Glutamatergic neuron (in vitro differentiated cells): Measurements from ENCODE around the gene CDC23. TPM values are rescaled to one million over a fixed set of nuclear protein-coding genes. Genes with fewer than 3 reads are reported as not detected.

ENCODE experiments used
- DNase-seq: peaks from one replicate; pipeline ENCODE4 v3.0.0; 2022
- H3K27ac Mint-ChIP-seq: one replicate; pipeline ENCODE4 v1.8.0; 2020; ENCODE audit warnings: mild to moderate bottlenecking, mixed read lengths, inconsistent platforms; ENCODE audit not compliant: unreplicated experiment
- H3K27me3 Mint-ChIP-seq: one replicate; pipeline ENCODE4 v1.8.0; 2020; ENCODE audit warnings: mild to moderate bottlenecking, moderate library complexity, mixed read lengths, inconsistent platforms; ENCODE audit not compliant: unreplicated experiment
- H3K36me3 Mint-ChIP-seq: one replicate; pipeline ENCODE4 v1.8.0; 2020; ENCODE audit warnings: mild to moderate bottlenecking, mixed read lengths, inconsistent platforms; ENCODE audit not compliant: unreplicated experiment
- H3K4me1 Mint-ChIP-seq: one replicate; pipeline ENCODE4 v1.8.0; 2020; ENCODE audit warnings: mild to moderate bottlenecking, low read depth, mixed read lengths, inconsistent platforms; ENCODE audit not compliant: unreplicated experiment
- H3K4me3 Mint-ChIP-seq: one replicate; pipeline ENCODE4 v1.8.0; 2020; ENCODE audit warnings: mild to moderate bottlenecking, mixed read lengths, inconsistent platforms; ENCODE audit not compliant: unreplicated experiment
- H3K9me3 Mint-ChIP-seq: one replicate; pipeline ENCODE4 v1.8.0; 2020; ENCODE audit warnings: mild to moderate bottlenecking, moderate library complexity, mixed read lengths, inconsistent platforms; ENCODE audit not compliant: unreplicated experiment
- CTCF ChIP-seq: fragments of 200-600 bp; sonication (generic); IDR thresholded peaks from one replicate; pipeline ENCODE4 v1.5.0; 2021; ENCODE audit not compliant: partially characterized antibody, unreplicated experiment
- total RNA-seq: library from RNA; stranded (reverse); fragmentation: NEBNext Ultra II Directional; extraction: Animal tissue kit (Norgen Biotek cat#: 25700); gene quantifications from one replicate; pipeline ENCODE4 v1.2.1, GENCODE V29; 2021; ENCODE audit not compliant: unreplicated experiment

The CDC23 gene
- total RNA-seq, 1 donor from 2014 or later = 28.9 TPM

GRCh38 chr5:138188626-138189025 is 24.5 kb downstream of the CDC23 start:
- no peak for TF ChIP-seq CTCF
- Mint-ChIP-seq H3K27me3 (no peaks in the 10 kb centered on the region), H3K36me3 (no peaks in the 10 kb centered on the region), H3K4me3 (no peak overlapping the region), H3K9me3 (no peaks in the 10 kb centered on the region), H3K27ac (peak overlapping the region; percentile 65), H3K4me1 (peaks cover 2% of the 10 kb centered on the region)
- no peak for DNase-seq

GRCh38 chr5:138186002-138186447 is 27.1 kb downstream of the CDC23 start:
- Mint-ChIP-seq H3K4me3 (no peak overlapping the region), H3K4me1 (peaks cover 2% of the 10 kb centered on the region), H3K27me3 (no peaks in the 10 kb centered on the region), H3K27ac (no peak overlapping the region), H3K9me3 (no peaks in the 10 kb centered on the region), H3K36me3 (no peaks in the 10 kb centered on the region)
- DNase-seq = no peak
- TF ChIP-seq CTCF = no peak

DNA sequence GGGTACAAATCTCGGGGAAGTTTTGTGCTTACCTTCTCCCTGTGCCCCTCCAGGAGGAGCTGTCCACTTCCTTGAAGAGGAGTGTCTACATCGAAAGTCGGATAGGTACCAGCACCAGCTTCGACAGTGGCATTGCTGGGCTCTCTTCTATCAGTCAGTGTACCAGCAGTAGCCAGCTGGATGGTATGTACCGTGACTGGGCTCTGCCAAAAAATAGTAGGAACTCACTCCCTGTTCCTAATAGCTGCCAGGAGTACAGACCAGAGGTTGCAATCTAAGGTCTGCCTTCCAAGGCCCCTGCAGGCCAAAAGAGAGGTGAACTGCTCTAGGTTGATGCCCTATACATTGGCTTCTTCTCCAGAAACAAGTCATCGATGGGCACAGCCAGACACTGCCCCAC is 30.3 kb downstream of the CDC23 start:
- TF ChIP-seq CTCF = no peak
- Mint-ChIP-seq H3K4me3 (no peak overlapping the region), H3K9me3 (no peaks in the 10 kb centered on the region), H3K36me3 (no peaks in the 10 kb centered on the region), H3K27me3 (no peaks in the 10 kb centered on the region), H3K4me1 (peaks cover 6% of the 10 kb centered on the region), H3K27ac (no peak overlapping the region)
- no peak for DNase-seq

- Mint-ChIP-seq H3K4me3 (no peak overlapping the region), H3K36me3 (no peaks in the 10 kb centered on the region)
Observed at GRCh38 chr5:138180841-138181240, 32.3 kb downstream of the CDC23 start.

More at GRCh38 chr5:138180841-138181240, 32.3 kb downstream of the CDC23 start:
- Mint-ChIP-seq H3K27me3 (no peaks in the 10 kb centered on the region), H3K4me1 (peaks cover 7% of the 10 kb centered on the region), H3K9me3 (no peaks in the 10 kb centered on the region), H3K27ac (no peak overlapping the region)
- no peak for TF ChIP-seq CTCF
- no peak for DNase-seq
